IMR-90 (cell line): ENCODE measurements around the gene NFKBIZ.

Experiments
- BHLHE40 ChIP-seq: fragments of 150-350 bp; IDR thresholded peaks from 2 replicates; pipeline ENCODE4 v1.6.1; 2016; ENCODE audit warnings: mild to moderate bottlenecking, low read depth, low read length
- CEBPB ChIP-seq: IDR thresholded peaks from 2 replicates; pipeline ENCODE4 v1.6.1; 2012; ENCODE audit warnings: low read depth, low read length, improper control_type of control experiment
- CHD1 ChIP-seq: IDR thresholded peaks from 2 replicates; pipeline ENCODE4 v1.6.1; 2012; ENCODE audit warnings: low read depth, low read length, improper control_type of control experiment
- CTCF ChIP-seq: conservative IDR thresholded peaks from 2 replicates; pipeline ENCODE4 v1.5.1; 2012; ENCODE audit warnings: mild to moderate bottlenecking, low read depth, low read length, improper control_type of control experiment
- ELK1 ChIP-seq: fragments of 150-350 bp; IDR thresholded peaks from 2 replicates; pipeline ENCODE4 v1.6.1; 2016; ENCODE audit warnings: low read depth, mild to moderate bottlenecking, low read length, moderate library complexity, borderline replicate concordance
- FOS ChIP-seq: fragments of 150-350 bp; IDR thresholded peaks from 2 replicates; pipeline ENCODE4 v1.6.1; 2016; ENCODE audit warnings: low read depth, low read length
- MXI1 ChIP-seq: IDR thresholded peaks from 2 replicates; pipeline ENCODE4 v1.6.1; 2012; ENCODE audit warnings: low read depth, mild to moderate bottlenecking, low read length, moderate library complexity, borderline replicate concordance
- NFE2L2 ChIP-seq: fragments of 150-350 bp; IDR thresholded peaks from 2 replicates; pipeline ENCODE4 v1.6.1; 2016; ENCODE audit warnings: low read depth, mild to moderate bottlenecking, low read length
- POLR2A ChIP-seq: IDR thresholded peaks from 2 replicates; pipeline ENCODE4 v1.6.1; 2012; ENCODE audit warnings: mild to moderate bottlenecking, low read depth, low read length
- RAD21 ChIP-seq: IDR thresholded peaks from 2 replicates; pipeline ENCODE4 v1.6.1; 2012; ENCODE audit warnings: low read length, improper control_type of control experiment
- RCOR1 ChIP-seq: IDR thresholded peaks from 2 replicates; pipeline ENCODE4 v1.6.1; 2012; ENCODE audit warnings: mild to moderate bottlenecking, low read length, improper control_type of control experiment; ENCODE audit not compliant: insufficient replicate concordance
- RFX5 ChIP-seq: IDR thresholded peaks from 2 replicates; pipeline ENCODE4 v1.8.0; 2012; ENCODE audit warnings: low read depth, mild to moderate bottlenecking, low read length, moderate library complexity
- SMC3 ChIP-seq: fragments of 150-350 bp; IDR thresholded peaks from 2 replicates; pipeline ENCODE4 v1.6.1; 2016; ENCODE audit warnings: low read depth, mild to moderate bottlenecking, antibody characterized with exemption, low read length, moderate library complexity
- USF2 ChIP-seq: fragments of 150-350 bp; IDR thresholded peaks from 2 replicates; pipeline ENCODE4 v1.6.1; 2017; ENCODE audit warnings: mild to moderate bottlenecking, antibody characterized with exemption, low read length, low read depth

DNA sequence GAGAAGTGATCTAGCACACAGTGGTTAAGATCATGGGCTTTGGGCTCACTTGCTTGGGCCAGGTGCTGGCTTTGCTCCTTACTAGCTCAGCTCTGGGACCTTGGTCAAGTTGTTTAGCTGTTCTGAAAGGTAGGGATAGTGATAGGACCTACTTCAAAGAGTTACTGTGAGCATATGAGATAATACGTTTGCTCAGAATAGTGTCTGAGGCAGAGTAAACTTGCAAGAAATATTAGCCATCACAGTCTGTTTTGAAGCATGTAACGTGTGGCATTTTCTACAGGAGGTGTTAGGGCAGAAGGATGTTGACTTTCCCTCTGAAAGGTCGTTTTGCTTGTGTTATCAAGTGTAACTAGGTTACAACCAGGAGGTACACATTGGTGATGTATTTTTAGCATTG is 34.5 kb upstream of the NFKBIZ start:
- TF ChIP-seq CTCF (no peak), SMC3 (no peak), CHD1 (no peak), POLR2A (no peak), USF2 (no peak), RFX5 (no peak), RAD21 (no peak), ELK1 (no peak), CEBPB (no peak), RCOR1 (no peak), NFE2L2 (no peak), BHLHE40 (no peak), MXI1 (no peak), FOS (no peak)
